BLaER1 treated with 17β-estradiol and CSF1 and Interleukin-3, amounts not matched to agents 10 nM and 100 nM (cell line): ENCODE data around the gene CEP128.

Experiments used
- H3K27ac ChIP-seq, 11 experiments: shearing (Covaris generic); formaldehyde crosslinking; 2 replicates each; pipeline ENCODE4 v1.8.1; 2022
- H3K27me3 ChIP-seq, 11 experiments: shearing (Covaris generic); formaldehyde crosslinking; 2 replicates each; pipeline ENCODE4 v1.8.1; 2022
- H3K36me3 ChIP-seq, 11 experiments: shearing (Covaris generic); formaldehyde crosslinking; 2 replicates each; pipeline ENCODE4 v1.8.1; 2022
- H3K4me1 ChIP-seq, 10 experiments: shearing (Covaris generic); formaldehyde crosslinking; 2 replicates each; pipeline ENCODE4 v1.8.1; 2022
- H3K4me2 ChIP-seq, 11 experiments: shearing (Covaris generic); formaldehyde crosslinking; 2 replicates each; pipeline ENCODE4 v1.8.1; 2022
- H3K4me3 ChIP-seq, 10 experiments: shearing (Covaris generic); formaldehyde crosslinking; 2 replicates each; pipeline ENCODE4 v1.8.1; 2022
- H3K9ac ChIP-seq, 11 experiments: shearing (Covaris generic); formaldehyde crosslinking; 2 replicates each; pipeline ENCODE4 v1.8.1; 2022
- H3K9me3 ChIP-seq, 11 experiments: shearing (Covaris generic); formaldehyde crosslinking; replicated peaks in 1 of 11; 2 replicates each; pipeline ENCODE4 v1.8.1; 2022
- H4K20me1 ChIP-seq, 11 experiments: shearing (Covaris generic); formaldehyde crosslinking; 2 replicates each; pipeline ENCODE4 v1.8.1; 2022
- Cebpa-rat ChIP-seq, 11 experiments: shearing (Covaris generic); IDR thresholded peaks; 2 replicates each; pipeline ENCODE4 v1.8.1; 2022

CEP128 gene

GRCh38 chr14:80679273-80679672 is 262.3 kb downstream of the CEP128 start:
- no peak for TF ChIP-seq Cebpa-rat (IDR thresholded peaks at IDR 0.05)
- H3K4me3 ChIP-seq, result no peak overlapping the region; a peak in 1 of 20 replicates
- H4K20me1 ChIP-seq, result no peaks in the 10 kb centered on the region
- H3K36me3 ChIP-seq, result peaks cover 23 to 45% (median 29%) of the 10 kb centered on the region in 11 experiments; a peak in 21 of 22 replicates
- no peak overlapping the region for H3K9ac ChIP-seq
- H3K27ac ChIP-seq, result no peak overlapping the region
- no peak overlapping the region for H3K4me2 ChIP-seq
- no peaks in the 10 kb centered on the region for H3K27me3 ChIP-seq
- peaks cover 51 to 66% (median 58%) of the 10 kb centered on the region in 11 experiments for H3K9me3 ChIP-seq
- H3K4me1 ChIP-seq, result no peaks in the 10 kb centered on the region

- Histone ChIP-seq H3K4me3 (no peak overlapping the region), H3K4me2 (no peak overlapping the region), H3K4me1 (no peaks in the 10 kb centered on the region), H4K20me1 (no peaks in the 10 kb centered on the region), H3K27ac (no peak overlapping the region), H3K9ac (no peak overlapping the region), H3K27me3 (no peaks in the 10 kb centered on the region), H3K36me3 (peaks cover 23 to 45% (median 29%) of the 10 kb centered on the region in 11 experiments; a peak in 21 of 22 replicates), H3K9me3 (peaks cover 50 to 61% (median 54%) of the 10 kb centered on the region in 11 experiments)
- no peak for TF ChIP-seq Cebpa-rat (IDR thresholded peaks at IDR 0.05)
Measured at GRCh38 chr14:80678436-80678835, 263.1 kb downstream of the CEP128 start.

GRCh38 chr14:80669426-80669825 is 272.1 kb downstream of the CEP128 start:
- TF ChIP-seq Cebpa-rat (IDR thresholded peaks at IDR 0.05), result no peak
- H4K20me1 ChIP-seq, result no peaks in the 10 kb centered on the region
- H3K4me3 ChIP-seq, result no peak overlapping the region
- H3K4me1 ChIP-seq, result no peaks in the 10 kb centered on the region
- no peak overlapping the region for H3K4me2 ChIP-seq
- H3K9ac ChIP-seq, result no peak overlapping the region
- no peak overlapping the region for H3K27ac ChIP-seq
- H3K9me3 ChIP-seq, result peaks cover 11 to 26% (median 16%) of the 10 kb centered on the region in 11 experiments
- H3K27me3 ChIP-seq, result no peaks in the 10 kb centered on the region
- H3K36me3 ChIP-seq, result peaks cover 0 to 9% (median 0%) of the 10 kb centered on the region in 11 experiments; a peak in 2 of 22 replicates

- H4K20me1 ChIP-seq, result no peaks in the 10 kb centered on the region
- H3K36me3 ChIP-seq, result peaks cover 0 to 9% (median 0%) of the 10 kb centered on the region in 11 experiments; a peak in 2 of 22 replicates
- no peak for TF ChIP-seq Cebpa-rat (IDR thresholded peaks at IDR 0.05)
- H3K27me3 ChIP-seq, result no peaks in the 10 kb centered on the region
- H3K4me2 ChIP-seq, result no peak overlapping the region
- H3K9ac ChIP-seq, result no peak overlapping the region
- H3K27ac ChIP-seq, result no peak overlapping the region
- no peaks in the 10 kb centered on the region for H3K4me1 ChIP-seq
- no peak overlapping the region for H3K4me3 ChIP-seq
- peaks cover 10 to 19% (median 12%) of the 10 kb centered on the region in 11 experiments for H3K9me3 ChIP-seq
Measured at GRCh38 chr14:80664576-80664975, 277.0 kb downstream of the CEP128 start.

- no peaks in the 10 kb centered on the region for H3K27me3 ChIP-seq
- H3K27ac ChIP-seq, result no peak overlapping the region
- no peak overlapping the region for H3K9ac ChIP-seq
- no peak overlapping the region for H3K4me2 ChIP-seq
- no peak for TF ChIP-seq Cebpa-rat (IDR thresholded peaks at IDR 0.05)
- H3K9me3 ChIP-seq, result peaks cover 1 to 9% (median 2%) of the 10 kb centered on the region in 11 experiments
- H3K4me3 ChIP-seq, result no peak overlapping the region
- no peaks in the 10 kb centered on the region for H3K4me1 ChIP-seq
- H3K36me3 ChIP-seq, result peaks cover 0 to 3% (median 0%) of the 10 kb centered on the region in 11 experiments; a peak in 1 of 22 replicates
- H4K20me1 ChIP-seq, result no peaks in the 10 kb centered on the region
Measured at GRCh38 chr14:80663541-80663940, 278.0 kb downstream of the CEP128 start.

- H3K4me1 ChIP-seq, result no peaks in the 10 kb centered on the region
- 0 out of 22 replicates have a peak, but pooled peaks cover 0 to 9% (median 0%) of the 10 kb centered on the region in 11 experiments for H3K9me3 ChIP-seq
- no peak for TF ChIP-seq Cebpa-rat (IDR thresholded peaks at IDR 0.05)
Measured at GRCh38 chr14:80659783-80660182, 281.8 kb downstream of the CEP128 start.

GRCh38 chr14:80658733-80659132 is 282.8 kb downstream of the CEP128 start:
- TF ChIP-seq Cebpa-rat (IDR thresholded peaks at IDR 0.05), result no peak
- Histone ChIP-seq H3K9ac (no peak overlapping the region), H3K27me3 (no peaks in the 10 kb centered on the region), H3K4me3 (no peak overlapping the region), H4K20me1 (no peaks in the 10 kb centered on the region), H3K27ac (no peak overlapping the region), H3K9me3 (0 out of 22 replicates have a peak, but pooled peaks cover 0 to 9% (median 0%) of the 10 kb centered on the region in 11 experiments), H3K4me1 (no peaks in the 10 kb centered on the region), H3K4me2 (no peak overlapping the region), H3K36me3 (peaks cover 0 to 7% (median 0%) of the 10 kb centered on the region in 11 experiments; a peak in 1 of 22 replicates)

More at GRCh38 chr14:80659783-80660182, 281.8 kb downstream of the CEP128 start:
- H3K27me3 ChIP-seq, result no peaks in the 10 kb centered on the region
- H3K27ac ChIP-seq, result no peak overlapping the region
- H3K9ac ChIP-seq, result no peak overlapping the region
- H3K36me3 ChIP-seq, result peaks cover 0 to 7% (median 0%) of the 10 kb centered on the region in 11 experiments; a peak in 1 of 22 replicates
- H4K20me1 ChIP-seq, result no peaks in the 10 kb centered on the region
- H3K4me2 ChIP-seq, result no peak overlapping the region
- H3K4me3 ChIP-seq, result no peak overlapping the region

GRCh38 chr14:80658155-80658554 is 283.4 kb downstream of the CEP128 start:
- peaks cover 0 to 11% (median 2%) of the 10 kb centered on the region in 11 experiments; a peak in 2 of 22 replicates for H3K9me3 ChIP-seq
- no peaks in the 10 kb centered on the region for H4K20me1 ChIP-seq
- H3K4me1 ChIP-seq, result no peaks in the 10 kb centered on the region
- peaks cover 0 to 7% (median 0%) of the 10 kb centered on the region in 11 experiments; a peak in 1 of 22 replicates for H3K36me3 ChIP-seq
- no peak overlapping the region for H3K4me2 ChIP-seq
- H3K9ac ChIP-seq, result no peak overlapping the region
- TF ChIP-seq Cebpa-rat (IDR thresholded peaks at IDR 0.05), result no peak
- H3K27me3 ChIP-seq, result no peaks in the 10 kb centered on the region
- no peak overlapping the region for H3K4me3 ChIP-seq
- no peak overlapping the region for H3K27ac ChIP-seq

- Histone ChIP-seq H3K36me3 (peaks cover 0 to 7% (median 0%) of the 10 kb centered on the region in 11 experiments; a peak in 2 of 22 replicates), H4K20me1 (no peaks in the 10 kb centered on the region), H3K4me2 (no peak overlapping the region), H3K9ac (no peak overlapping the region), H3K9me3 (peaks cover 3 to 31% (median 11%) of the 10 kb centered on the region in 11 experiments; a peak in 10 of 22 replicates), H3K27ac (no peak overlapping the region), H3K4me3 (no peak overlapping the region), H3K4me1 (no peaks in the 10 kb centered on the region), H3K27me3 (no peaks in the 10 kb centered on the region)
- TF ChIP-seq Cebpa-rat (IDR thresholded peaks at IDR 0.05), result no peak
Measured at GRCh38 chr14:80653956-80654355, 287.6 kb downstream of the CEP128 start.
